SK-N-SH (cell line): ENCODE data around the gene C1D. TPM values are rescaled to one million over a fixed set of nuclear protein-coding genes. Genes with fewer than 3 reads are reported as not detected.

Experiments used
- CTCF ChIA-PET: fragments of 300-600, 350-600 bp; formaldehyde crosslinking; extraction: SDS; loops from one replicate; lab custom pipeline; 2021; lab: Yijun Ruan, JAX
- POLR2A ChIA-PET: fragments of 350-600 bp; sonication (Branson Sonifier 250); formaldehyde crosslinking; extraction: SDS; loops from one replicate; lab custom pipeline; 2020; ENCODE audit warnings: antibody characterized with exemption, inconsistent platforms; lab: Yijun Ruan, JAX
- DNase-seq: peaks from one replicate; pipeline ENCODE4 v3.0.0; 2012
- H2AFZ ChIP-seq: fragments of 200-600 bp; sonication (generic); 2 replicates; pipeline ENCODE4 v1.8.1; 2016; ENCODE audit warnings: antibody characterized with exemption, mild to moderate bottlenecking, low read depth
- H3F3A ChIP-seq: fragments of 200-600 bp; sonication (generic); replicated peaks from 2 replicates; pipeline ENCODE3; 2016; ENCODE audit warnings: antibody characterized with exemption, mild to moderate bottlenecking; ENCODE audit not compliant: insufficient read depth
- H3K27ac ChIP-seq, 2 experiments: fragments of 200-500 bp in 1 of 2; fragments of 200-600 bp in 1 of 2; sonication (Bioruptor generic) in 1 of 2; sonication (generic), shearing (Covaris generic) in 1 of 2; 2 replicates each; pipeline versions ENCODE4 v1.5.1 to v1.6.1; 2014 to 2016; ENCODE audit warnings: low read depth in 2 of 2, inconsistent platforms in 1 of 2, low read length in 1 of 2, mild to moderate bottlenecking in 1 of 2, mixed read lengths in 1 of 2
- H3K27me3 ChIP-seq: fragments of 200-600 bp; sonication (generic), shearing (Covaris generic); 2 replicates; pipeline ENCODE4 v1.6.1; 2016; ENCODE audit warnings: mixed run types; ENCODE audit not compliant: insufficient read depth
- H3K36me3 ChIP-seq, 2 experiments: fragments of 200-500 bp in 1 of 2; fragments of 200-600 bp in 1 of 2; sonication (Bioruptor generic) in 1 of 2; sonication (generic) in 1 of 2; replicated peaks in 1 of 2; 2 replicates each; pipeline versions ENCODE3 to v1.5.1; 2014 to 2016; ENCODE audit warnings: low read length in 1 of 2, mild to moderate bottlenecking in 1 of 2; ENCODE audit not compliant: insufficient read depth in 2 of 2, control insufficient read depth in 1 of 2
- H3K4me1 ChIP-seq, 2 experiments: fragments of 200-500 bp in 1 of 2; fragments of 200-600 bp in 1 of 2; sonication (Bioruptor generic) in 1 of 2; sonication (generic), shearing (Covaris generic) in 1 of 2; 2 replicates each; pipeline versions ENCODE4 v1.5.1 to v1.6.1; 2014 to 2016; ENCODE audit warnings: low read depth in 1 of 2, low read length in 1 of 2, mixed run types in 1 of 2; ENCODE audit not compliant: insufficient read depth in 2 of 2, control insufficient read depth in 1 of 2
- H3K4me2 ChIP-seq: fragments of 200-600 bp; sonication (generic), shearing (Covaris generic); 2 replicates; pipeline ENCODE4 v1.6.1; 2017; ENCODE audit warnings: mixed run types
- H3K4me3 ChIP-seq, 2 experiments: fragments of 200-500 bp in 1 of 2; fragments of 200-600 bp in 1 of 2; sonication (Bioruptor generic) in 1 of 2; sonication (generic), shearing (Covaris generic) in 1 of 2; 2 replicates each; pipeline versions ENCODE4 v1.5.1 to v1.8.1; 2014 to 2016; ENCODE audit warnings: low read depth in 2 of 2, inconsistent platforms in 1 of 2, low read length in 1 of 2, mild to moderate bottlenecking in 1 of 2, mixed read lengths in 1 of 2, moderate library complexity in 1 of 2
- H3K79me2 ChIP-seq: fragments of 200-600 bp; sonication (generic); 2 replicates; pipeline ENCODE4 v1.8.1; 2017; ENCODE audit warnings: mild to moderate bottlenecking; ENCODE audit not compliant: insufficient read depth
- H3K9ac ChIP-seq: fragments of 200-600 bp; sonication (generic); 2 replicates; pipeline ENCODE4 v1.6.1; 2017; ENCODE audit warnings: mixed run types
- H3K9me2 ChIP-seq: fragments of 200-600 bp; sonication (generic); 2 replicates; pipeline ENCODE4 v1.6.1; 2017; ENCODE audit warnings: mixed run types
- H3K9me3 ChIP-seq: fragments of 200-600 bp; sonication (generic); 2 replicates; pipeline ENCODE4 v1.6.1; 2017; ENCODE audit warnings: mixed run types, mild to moderate bottlenecking, moderate library complexity
- H4K20me1 ChIP-seq: fragments of 200-600 bp; sonication (generic); 2 replicates; pipeline ENCODE4 v1.6.1; 2017; ENCODE audit warnings: mild to moderate bottlenecking, mixed run types; ENCODE audit not compliant: insufficient read depth
- CHD2 ChIP-seq: fragments of 150-350 bp; IDR thresholded peaks from 2 replicates; pipeline ENCODE4 v1.6.1; 2018; ENCODE audit warnings: low read length; ENCODE audit not compliant: partially characterized antibody
- EZH2phosphoT487 ChIP-seq: fragments of 200-600 bp; sonication (generic); IDR thresholded peaks from 2 replicates; pipeline ENCODE4 v1.6.1; 2017; ENCODE audit warnings: low read depth, mixed run types, mild to moderate bottlenecking, antibody characterized with exemption, moderate library complexity, borderline replicate concordance
- FOSL2 ChIP-seq: IDR thresholded peaks from 2 replicates; pipeline ENCODE4 v1.4.0; 2012; ENCODE audit warnings: low read depth, mild to moderate bottlenecking, moderate library complexity, borderline replicate concordance
- MAX ChIP-seq: IDR thresholded peaks from 2 replicates; pipeline ENCODE4 v1.4.0; 2012; ENCODE audit warnings: low read depth
- PBX3 ChIP-seq: IDR thresholded peaks from 2 replicates; pipeline ENCODE4; 2012
- RAD21 ChIP-seq: IDR thresholded peaks from 2 replicates; pipeline ENCODE4 v1.6.1; 2012; ENCODE audit warnings: mild to moderate bottlenecking, low read length
- RXRA ChIP-seq: IDR thresholded peaks from 2 replicates; pipeline ENCODE4 v1.4.0; 2012; ENCODE audit warnings: low read depth, mild to moderate bottlenecking, borderline replicate concordance
- SIN3A ChIP-seq: IDR thresholded peaks from 2 replicates; pipeline ENCODE4 v1.6.1; 2012; ENCODE audit warnings: low read depth, mild to moderate bottlenecking, low read length, moderate library complexity, borderline replicate concordance
- SMC3 ChIP-seq: IDR thresholded peaks from 2 replicates; pipeline ENCODE4 v1.6.1; 2012; ENCODE audit warnings: low read depth, low read length, improper control_type of control experiment
- TAF1 ChIP-seq: IDR thresholded peaks from 2 replicates; pipeline ENCODE4 v1.6.1; 2012; ENCODE audit warnings: low read depth, mild to moderate bottlenecking, low read length, moderate library complexity, borderline replicate concordance
- WGBS: methylation state at CpG from one replicate; pipeline ENCODE4 v1.1.6; 2017; ENCODE audit warnings: low lambda C conversion rate; 5-methylcytosine and 5-hydroxymethylcytosine counted together
- polyA plus RNA-seq, 3 experiments: library from polyadenylated mRNA; depleted of rRNA; stranded (reverse); fragments of >200 nt; gene quantifications; 2 replicates each; pipeline ENCODE4 v1.2.3, GENCODE V29; 2012

The C1D gene
- polyA plus RNA-seq, 1 of the 3 experiments (the other 2 are of a cell fraction), result 45.9 TPM

DNA sequence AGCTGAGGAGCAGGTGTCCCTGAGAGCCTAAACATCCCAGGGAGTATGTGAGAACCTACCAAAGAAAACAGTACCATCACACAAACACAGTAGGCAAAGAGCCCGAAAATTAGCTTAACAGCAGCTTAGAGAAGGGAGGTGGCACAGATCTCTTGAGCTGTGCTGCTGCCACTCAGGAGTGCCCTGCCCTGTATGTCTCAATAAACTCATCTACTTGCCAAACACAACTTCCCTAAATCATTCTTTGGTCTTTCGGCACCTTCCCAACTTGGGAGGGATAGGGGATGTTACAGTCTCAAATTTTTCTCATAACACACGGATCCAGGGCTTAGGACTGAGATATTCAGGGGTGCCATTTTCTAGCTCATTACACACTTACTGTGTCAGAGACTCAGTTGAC is 45.3 kb upstream of the C1D start:
- ChIA-PET CTCF (interaction anchor here (1.9 to 2.9 kb wide), 2 partner anchors 14 to 175 kb away, joined by 5 to 15 read pairs; no protein-coding TSS in a partner anchor), POLR2A (no interaction called here)

GRCh38 chr2:68107475-68107874 is 44.7 kb upstream of the C1D start:
- no peaks in the 10 kb centered on the region for H3K36me3 ChIP-seq
- no peaks in the 10 kb centered on the region for H3K9me3 ChIP-seq
- H3K9me2 ChIP-seq, result no peaks in the 10 kb centered on the region
- H3K4me3 ChIP-seq, result no peak overlapping the region
- CTCF ChIA-PET, result interaction anchor here (1.8 kb wide), 1 partner anchor 15 kb away, joined by 4 read pairs; no protein-coding TSS in a partner anchor
- no peak for TF ChIP-seq RAD21
- TF ChIP-seq MAX, result no peak
- no peak for TF ChIP-seq PBX3
- no peak for TF ChIP-seq SIN3A
- TF ChIP-seq, all 33 proteins: peak for 0
- Histone ChIP-seq H3K4me1 (no peaks in the 10 kb centered on the region), H3K27ac (no peak overlapping the region), H3K79me2 (no peaks in the 10 kb centered on the region), H3K4me2 (no peak overlapping the region), H3F3A (no peaks in the 10 kb centered on the region), H3K27me3 (no peaks in the 10 kb centered on the region), H3K9ac (no peak overlapping the region), H4K20me1 (no peaks in the 10 kb centered on the region), H2AFZ (no peak overlapping the region)
- WGBS, result 100% methylated on average over 2 of the region's 2 CpGs
- POLR2A ChIA-PET, result no interaction called here
- DNase-seq, result no peak

More for the DNA sequence above, 45.3 kb upstream of the C1D start:
- Histone ChIP-seq H3F3A (no peaks in the 10 kb centered on the region), H4K20me1 (no peaks in the 10 kb centered on the region), H3K36me3 (no peaks in the 10 kb centered on the region), H3K9me2 (no peaks in the 10 kb centered on the region), H3K9me3 (no peaks in the 10 kb centered on the region), H3K27ac (no peak overlapping the region), H2AFZ (no peak overlapping the region), H3K4me2 (no peak overlapping the region), H3K9ac (no peak overlapping the region), H3K27me3 (no peaks in the 10 kb centered on the region), H3K79me2 (no peaks in the 10 kb centered on the region), H3K4me1 (no peaks in the 10 kb centered on the region), H3K4me3 (no peak overlapping the region)
- WGBS, result 86% methylated on average over 3 of the region's 3 CpGs
- no peak for DNase-seq
- TF ChIP-seq PBX3, result no peak
- TF ChIP-seq EZH2phosphoT487, result no peak
- no peak for TF ChIP-seq RXRA
- no peak for TF ChIP-seq FOSL2
- no peak for TF ChIP-seq CHD2
- no peak for TF ChIP-seq RAD21
- TF ChIP-seq TAF1, result no peak
- TF ChIP-seq SMC3, result no peak
- TF ChIP-seq, all 33 proteins: peak for 0
